Kasumi-1 (cell line): ENCODE measurements around the gene INPP5A.

ENCODE experiments used
- DNase-seq, 2 experiments: peaks; one replicate each; lab custom pipeline; 2025; lab: John Stamatoyannopoulos, UW

Gene INPP5A

DNA sequence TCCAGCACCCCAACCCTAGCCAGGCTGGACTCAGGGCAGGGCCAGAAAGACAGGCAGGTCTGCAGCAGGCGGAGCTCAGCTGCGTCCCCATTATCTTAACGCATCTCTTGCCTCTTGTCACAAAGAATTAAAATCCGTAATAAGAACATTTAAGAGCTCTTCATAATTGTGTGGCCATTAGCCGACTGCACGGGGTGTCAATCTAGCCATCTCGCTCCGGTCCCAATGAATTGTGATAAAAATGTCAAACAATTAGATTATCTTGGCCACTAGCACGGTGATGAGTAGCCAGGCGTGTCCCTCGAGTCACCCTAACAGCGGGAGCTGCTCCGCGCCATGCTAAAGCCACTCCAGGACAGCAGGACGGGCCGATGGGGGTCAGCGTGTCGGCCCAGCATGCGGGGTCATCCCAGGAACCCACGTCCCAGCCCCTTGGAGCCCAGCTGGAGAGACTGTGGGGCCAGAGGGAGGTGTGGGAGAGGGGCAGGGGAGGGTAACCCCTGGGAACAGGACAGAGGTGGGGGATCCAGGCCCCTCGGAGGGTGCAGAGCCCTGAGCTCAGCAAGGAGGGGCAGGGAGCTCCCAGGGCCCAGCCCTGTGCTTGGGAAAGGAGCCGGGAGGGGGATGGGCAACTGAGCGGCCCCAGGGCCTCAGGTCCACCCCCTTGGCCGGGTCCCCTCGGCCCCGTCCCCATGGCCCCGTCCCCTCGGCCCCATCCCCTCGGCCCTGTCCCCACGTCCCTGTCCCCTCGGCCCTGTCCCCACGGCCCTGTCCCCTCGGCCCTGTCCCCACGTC, 266.0 kb downstream of the INPP5A start:
- DNase-seq = no peak

DNA sequence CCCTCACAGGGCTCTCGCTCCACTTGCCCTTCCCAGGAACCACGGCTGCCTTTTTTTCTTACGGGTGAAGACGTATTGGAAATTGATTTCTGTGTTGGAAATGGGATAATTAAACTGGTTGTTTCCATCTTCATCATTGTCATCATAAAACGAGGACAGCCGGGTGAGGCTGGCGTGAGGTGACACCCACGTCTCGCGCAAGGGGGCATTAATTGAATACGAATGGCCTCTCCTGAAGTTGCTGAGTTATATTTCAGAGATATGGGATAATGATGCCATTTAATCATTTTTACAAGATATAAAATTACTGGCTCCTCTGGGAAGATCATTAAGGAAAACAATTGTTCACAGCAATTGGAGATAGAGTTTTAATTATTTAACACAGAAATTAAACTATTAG, 266.7 kb downstream of the INPP5A start:
- no peak for DNase-seq

DNA sequence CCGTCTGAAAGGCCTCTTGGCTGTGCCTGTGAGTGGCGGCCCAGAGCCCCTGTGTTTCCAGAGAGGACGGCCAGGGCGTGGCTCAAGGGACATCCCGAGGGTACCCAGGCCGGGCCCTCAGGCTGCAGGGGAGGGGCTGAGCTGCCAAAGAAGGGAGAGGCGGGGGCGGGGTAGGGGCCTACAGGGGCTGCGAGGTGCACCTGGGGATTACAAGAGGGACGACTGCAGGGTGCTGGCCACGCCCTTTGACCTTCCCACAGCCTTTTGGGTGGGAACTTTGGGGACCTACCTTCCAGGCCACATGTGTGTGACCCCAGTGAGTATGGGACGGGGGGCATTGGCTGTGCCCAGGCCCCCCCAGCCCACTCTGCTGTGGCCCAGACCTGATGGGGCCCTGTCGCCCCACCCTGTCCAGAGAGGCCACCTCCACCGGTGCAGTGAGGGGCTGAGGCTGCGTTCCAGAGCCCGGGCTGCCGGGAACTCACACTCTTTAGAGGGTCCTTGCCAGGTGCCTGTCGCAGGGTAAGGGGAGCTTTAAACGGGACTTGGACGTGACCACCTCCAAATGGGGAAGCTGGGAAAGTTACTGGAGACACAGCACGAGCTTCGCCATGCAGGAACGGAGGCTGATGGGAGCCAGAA, 267.3 kb downstream of the INPP5A start:
- DNase-seq = no peak

DNA sequence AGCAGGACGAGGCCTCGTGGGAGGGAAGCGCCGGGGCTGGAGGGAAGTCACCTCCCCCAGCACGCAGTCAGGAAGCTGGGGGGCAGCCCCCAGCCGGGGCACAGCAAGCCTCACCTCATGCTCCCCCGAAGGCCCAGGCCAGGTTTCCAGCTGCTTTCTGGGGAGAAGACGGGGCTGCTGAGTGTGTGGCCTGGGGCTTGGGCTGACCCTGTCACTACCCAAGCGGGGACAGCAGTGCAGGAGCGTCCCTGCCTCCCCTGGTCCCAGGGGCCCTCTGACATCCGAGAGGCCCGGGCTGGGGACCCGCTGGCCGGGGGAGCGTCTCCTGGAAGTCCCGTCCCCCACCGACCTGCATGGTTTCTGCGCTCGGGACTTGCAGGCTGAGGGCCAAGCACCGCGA, 268.0 kb downstream of the INPP5A start:
- no peak for DNase-seq

DNA sequence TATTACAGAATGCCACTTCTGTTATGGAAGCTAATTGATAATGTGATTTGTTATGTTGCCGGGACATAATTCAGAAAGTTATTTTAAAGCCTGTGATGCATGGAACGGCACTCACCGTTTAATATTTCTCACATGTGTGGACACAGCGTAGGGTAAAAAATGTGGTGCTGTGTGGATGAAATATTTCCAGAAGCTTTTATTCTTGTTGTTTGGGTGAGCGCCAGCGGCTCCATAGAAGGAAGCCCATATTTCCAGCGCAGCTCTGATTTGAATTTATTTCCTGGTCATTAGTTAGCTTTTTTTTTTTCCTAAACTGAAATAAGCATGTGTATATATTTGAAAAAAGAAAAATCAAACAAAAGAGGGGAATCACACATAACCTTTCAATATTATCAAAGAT, 268.5 kb downstream of the INPP5A start:
- no peak for DNase-seq

DNA sequence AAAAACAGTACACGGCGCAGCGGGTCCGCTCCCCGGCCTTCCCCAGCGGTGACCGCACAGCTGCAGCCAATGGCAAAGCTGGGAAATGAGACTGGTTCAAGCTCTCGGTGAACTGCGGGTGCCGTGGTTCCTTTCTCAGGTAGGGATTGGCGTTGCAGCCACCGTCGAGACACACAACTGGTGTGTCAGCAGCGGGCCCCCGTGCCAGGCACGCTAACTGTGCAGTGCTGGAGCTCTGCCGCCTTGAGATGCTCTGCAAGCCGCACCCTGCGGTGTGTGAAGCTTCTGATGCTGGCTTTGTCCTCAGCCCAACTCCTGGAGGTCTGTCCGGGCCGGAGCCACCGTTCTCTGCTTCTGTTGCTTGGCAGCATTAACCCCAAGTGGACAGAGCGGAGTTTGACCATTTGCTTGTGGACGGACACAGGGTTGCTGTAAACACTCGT, 269.0 kb downstream of the INPP5A start:
- DNase-seq = no peak

DNA sequence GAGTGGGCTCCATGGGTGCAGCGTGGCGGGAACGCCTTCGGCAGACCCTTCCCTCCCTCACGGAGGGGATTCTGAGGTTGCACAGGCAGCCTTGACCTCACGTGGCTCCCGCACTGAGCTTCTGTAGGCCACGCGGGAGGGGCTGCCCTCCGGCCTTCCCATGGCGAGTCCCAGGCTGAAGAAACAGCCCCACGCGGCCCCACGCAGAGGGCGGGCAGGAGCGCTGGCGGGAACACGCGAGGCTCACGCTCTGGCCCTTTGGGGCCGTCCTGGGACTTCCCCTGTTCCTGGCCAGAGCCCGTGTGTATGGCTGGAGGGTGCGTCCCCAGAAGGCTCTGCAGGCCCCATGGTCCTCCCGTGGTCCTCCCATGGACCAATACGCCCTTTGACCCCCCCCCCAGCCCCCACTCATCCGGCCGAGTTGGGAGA, 270.0 kb downstream of the INPP5A start:
- no peak for DNase-seq

DNA sequence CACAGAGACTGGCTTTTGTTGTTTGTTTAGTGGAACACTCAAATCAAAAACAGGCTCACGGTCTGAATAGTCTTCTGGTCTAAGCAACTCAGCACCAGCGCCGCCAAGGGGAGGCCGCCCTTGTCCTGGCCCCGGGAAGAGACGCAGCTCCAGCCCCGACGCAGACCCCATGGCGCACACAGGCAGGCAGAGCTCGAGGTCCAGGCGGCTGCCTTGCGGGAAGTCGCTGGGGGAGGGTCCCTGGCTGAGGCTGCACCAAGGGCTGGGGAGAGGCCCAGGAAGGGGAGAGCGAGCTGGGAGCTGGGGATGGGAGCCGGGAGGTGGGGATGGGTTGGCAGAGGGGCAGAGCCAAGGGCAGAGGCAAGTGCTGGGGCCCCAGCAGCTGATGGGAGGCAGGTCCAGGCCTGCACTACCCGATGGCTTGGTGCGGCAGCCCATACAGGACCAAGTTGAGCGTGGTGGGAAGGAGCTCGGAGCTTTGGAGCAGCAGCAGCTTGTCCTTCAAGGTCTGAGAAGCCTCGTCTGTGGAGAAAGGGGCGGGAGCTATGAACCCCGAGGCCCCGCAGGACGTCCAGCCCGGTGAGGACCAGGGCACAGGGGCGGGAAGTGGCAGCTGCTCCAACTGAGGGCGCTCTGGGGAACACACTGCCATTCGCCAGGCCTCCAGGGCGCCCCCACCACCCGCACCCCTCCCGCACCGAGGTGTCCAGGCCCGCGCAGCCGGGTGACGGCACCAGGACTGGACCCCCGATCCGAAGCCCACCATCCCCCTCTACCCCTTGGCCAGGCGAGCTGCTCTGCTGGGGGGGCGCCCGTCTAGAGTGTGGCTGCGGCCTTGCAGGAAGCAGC, 271.0 kb downstream of the INPP5A start:
- DNase-seq = no peak

DNA sequence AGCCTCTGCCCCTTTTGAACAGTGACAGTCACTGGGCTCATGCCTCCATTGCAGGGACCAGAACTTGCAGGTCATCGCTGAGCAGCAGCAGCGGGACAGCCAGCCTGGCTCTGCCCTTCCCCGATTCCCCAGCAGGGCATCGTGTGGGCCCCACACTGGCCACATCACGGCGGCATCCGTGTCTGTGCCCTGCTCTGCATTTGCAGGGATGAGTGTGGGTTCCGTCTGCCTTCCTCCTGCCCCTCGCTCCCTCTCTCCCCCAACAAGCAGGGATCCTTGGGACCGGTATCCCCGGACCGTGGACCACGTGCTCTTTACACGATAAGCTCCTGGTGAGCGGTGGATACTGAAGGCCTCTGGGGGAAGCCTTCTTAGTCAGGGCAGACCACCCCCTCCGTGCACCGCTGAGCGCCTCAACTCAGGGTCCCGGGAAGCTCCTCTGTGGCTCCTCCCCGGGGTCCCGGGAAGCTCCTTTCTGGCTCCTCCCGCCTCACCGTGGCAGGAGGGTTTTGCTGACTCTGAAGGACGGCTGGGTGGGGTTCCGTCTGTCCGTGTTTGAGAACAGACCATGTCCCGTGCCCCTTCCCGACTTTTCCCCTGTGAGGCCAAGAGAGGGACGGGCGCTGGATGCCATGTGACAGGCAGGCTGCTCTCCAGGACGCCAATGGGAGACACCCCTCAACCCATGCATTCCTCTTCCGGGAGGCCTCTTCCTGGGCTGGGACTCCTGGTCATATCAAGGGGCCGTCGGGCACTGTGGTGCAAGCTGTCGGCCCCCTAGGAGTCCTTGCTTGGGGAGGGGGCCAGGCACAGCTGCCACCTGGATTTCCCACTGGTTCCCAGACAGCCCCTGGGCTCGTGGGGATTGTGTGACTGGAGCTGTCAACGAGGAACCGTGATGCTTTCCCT, 271.9 kb downstream of the INPP5A start:
- no peak for DNase-seq

DNA sequence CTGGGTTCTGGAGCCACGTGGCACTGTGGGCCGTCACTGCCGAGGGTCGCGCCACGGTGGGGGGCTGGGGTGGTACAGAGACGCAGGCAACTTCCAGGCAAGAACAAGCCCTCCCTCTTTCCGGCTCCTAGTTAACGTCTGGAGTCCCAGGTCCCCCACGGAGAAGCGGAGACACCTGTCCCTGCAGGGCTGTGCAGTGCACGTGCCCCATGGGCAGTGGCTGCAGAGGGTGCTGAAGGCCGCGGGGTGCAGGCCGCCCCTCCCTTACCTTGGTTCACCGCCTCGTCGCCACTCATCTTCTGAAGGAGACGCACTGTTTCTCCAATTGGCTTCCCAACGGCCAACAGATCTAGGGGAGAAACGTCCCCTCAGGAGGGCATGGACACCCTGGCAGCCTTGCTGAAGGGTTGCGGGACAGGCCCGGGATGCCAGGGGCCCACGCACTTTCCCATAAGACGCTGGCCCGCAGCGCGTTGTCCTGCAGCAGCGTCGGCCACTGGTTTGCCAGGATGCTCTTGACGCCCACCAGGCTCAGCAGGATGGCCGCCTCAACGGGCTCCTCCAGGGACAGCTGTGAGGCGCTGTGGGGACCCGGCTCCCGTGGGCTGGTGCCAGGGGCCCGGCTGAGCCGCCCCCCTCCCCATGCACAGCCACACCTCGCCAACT, 272.7 kb downstream of the INPP5A start:
- no peak for DNase-seq

DNA sequence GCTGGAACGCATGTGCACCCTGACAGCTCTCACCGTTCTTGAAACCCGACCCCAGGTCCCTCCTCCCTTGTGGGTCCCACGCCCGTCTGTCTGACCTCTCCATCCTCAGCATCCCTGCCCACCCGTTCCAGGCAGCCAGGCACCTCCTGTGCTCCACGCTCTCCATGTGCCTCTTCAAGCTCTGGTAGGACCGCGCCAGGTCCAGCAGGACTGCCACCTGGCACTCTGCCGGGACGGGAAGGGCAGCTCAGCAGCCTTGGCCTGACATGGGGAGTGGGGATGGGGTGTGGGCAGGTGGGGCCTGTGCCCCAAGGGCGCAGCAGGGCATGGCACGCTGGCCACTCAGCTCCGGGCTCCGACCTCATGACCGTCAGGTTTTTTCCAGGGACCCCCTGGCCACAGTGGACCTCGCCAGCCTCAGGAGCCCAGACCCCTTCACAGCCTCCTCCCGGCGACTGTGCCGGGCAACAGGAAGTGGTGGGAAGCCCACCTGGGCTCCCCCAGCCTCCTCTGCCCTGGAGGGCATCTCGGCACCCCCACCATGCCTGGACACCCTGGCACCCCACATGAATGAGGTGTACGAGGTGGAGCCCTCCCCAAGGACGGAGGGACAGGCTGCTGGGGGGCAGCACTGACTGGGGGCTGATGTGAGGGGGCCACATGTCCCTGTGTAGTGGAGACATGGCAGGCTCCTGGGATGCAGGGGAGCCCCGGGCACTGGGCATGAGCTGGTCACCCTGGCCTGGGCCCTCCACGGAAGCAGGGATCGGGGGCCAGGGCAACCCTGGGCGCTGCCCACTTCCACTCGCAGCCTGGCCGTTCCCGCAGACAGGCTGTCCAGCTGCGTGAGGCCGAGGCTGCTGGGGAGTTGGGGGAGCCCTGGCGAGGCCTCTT, 273.5 kb downstream of the INPP5A start:
- no peak for DNase-seq

DNA sequence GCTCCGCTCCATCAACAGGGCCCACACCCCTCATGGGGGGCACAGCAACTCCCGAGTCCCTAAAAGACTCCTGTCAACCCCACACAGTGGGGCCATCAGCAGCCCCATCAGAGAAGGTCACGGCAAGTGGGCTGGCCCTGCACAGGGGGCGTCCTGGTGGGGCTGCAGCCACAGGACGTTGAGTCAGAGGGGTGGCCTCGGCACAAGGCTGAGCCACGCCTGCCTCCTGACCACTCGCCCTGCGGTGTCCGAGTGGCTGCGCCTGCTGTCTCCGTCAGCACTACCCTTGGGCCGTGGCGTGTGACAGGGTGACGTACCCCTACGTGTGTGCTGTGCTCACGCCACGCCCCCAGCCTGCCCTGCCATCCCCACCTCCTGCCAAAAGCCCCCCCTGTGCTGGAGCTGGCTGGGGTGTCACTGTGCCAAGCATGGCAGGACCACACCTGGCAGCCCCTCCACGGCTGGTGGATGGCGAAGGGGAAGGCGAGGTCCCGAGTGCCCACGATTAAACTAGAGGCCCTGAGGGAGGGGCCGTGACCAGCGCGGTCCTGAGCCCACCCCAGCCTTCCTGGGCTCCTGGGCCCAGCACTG, 274.4 kb downstream of the INPP5A start:
- DNase-seq = no peak

DNA sequence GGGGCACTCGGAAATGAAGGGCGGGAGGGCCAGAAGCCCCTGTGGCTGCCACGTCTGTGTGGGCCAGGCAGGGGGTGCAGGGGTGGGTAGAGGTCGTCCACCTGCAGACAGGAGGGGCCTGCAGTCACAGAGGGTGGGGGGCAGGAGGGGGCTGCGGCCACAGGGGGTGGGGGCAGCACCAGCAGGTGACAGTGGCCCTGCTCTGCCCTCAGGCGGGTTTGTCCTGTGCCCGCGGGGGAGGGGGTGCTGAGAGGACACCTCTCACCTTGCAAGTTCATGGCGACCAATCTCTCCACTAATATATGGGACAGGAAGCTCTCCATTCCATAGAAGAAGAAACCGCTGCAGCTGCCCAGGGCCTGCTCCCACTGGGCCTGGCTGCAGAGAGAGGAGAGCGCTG, 274.9 kb downstream of the INPP5A start:
- DNase-seq = no peak

DNA sequence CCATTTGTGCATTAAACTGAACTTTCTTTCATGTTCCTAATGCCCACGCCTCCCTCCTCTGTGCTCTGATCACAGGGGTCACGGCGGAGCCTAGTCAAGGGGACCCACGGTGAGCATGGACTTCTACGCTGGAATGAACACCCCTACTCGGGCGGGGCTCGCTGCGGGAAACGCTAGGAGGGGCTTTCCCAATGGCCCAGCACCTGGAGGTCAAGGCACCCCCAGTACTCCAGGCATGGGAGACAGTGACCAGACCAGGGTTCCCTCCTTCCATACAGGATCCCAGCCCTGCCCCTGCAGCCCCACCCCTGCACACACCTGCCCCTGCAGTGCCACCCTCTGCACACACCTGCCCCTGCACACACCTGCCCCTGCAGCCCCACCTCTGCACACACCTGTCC, 275.4 kb downstream of the INPP5A start:
- no peak for DNase-seq

DNA sequence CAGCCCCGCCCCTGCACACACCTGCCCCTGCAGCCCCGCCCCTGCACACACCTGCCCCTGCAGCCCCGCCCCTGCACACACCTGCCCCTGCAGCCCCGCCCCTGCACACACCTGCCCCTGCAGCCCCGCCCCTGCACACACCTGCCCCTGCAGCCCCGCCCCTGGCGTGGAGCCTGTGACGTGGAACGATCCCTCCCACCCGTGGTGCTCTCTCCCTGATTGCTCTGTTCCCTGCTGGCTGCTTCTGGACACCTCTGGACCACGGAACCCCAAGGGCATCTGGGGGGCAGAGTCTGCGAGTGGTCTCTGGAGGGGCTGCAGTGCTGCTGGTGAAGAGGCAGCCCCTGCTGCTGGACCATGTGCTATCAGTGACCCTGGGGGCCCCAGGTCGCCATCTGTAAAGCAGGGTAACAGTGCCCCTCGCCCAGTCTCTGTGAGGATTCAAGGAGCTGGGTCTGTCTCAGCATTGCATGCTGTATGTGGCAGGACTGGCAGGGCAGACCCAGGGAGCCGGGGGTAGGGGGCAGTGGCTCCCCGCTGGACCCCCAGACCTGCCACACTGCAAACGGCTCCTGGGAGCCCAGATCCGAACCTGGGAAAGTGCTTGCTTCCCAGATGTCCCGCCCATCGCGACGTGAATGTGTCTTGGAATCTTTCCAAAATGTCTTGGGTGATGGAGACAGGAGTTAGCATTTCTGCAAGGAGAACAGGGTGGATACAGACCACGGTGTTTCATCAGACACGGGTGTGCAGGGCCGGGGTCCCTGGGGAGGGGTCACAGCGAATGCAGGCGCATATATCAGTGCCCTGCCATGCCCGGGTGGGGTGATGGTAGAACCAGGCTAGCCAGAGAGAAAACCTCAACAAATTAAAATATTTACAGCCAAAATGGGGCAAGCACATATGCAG, 276.2 kb downstream of the INPP5A start:
- DNase-seq = no peak

DNA sequence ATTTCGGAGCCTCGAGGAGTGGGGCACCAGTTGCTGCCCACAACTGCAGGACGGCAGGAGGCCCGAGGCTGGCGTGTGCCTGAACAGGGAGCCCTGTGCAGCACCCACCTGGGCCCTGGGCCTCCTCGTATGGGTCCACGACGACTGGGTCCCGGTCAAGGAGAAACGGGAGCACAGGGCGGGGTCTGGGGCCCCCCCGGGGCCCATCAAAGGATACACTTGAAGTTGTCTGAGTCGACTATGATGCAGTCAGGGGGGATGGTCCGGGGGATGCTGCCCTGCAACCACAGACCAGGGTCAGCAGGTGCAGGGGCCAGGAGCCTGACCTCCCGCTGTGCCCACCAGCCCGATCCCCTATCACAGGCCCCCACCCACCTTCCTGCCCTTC, 276.9 kb downstream of the INPP5A start:
- DNase-seq = no peak

DNA sequence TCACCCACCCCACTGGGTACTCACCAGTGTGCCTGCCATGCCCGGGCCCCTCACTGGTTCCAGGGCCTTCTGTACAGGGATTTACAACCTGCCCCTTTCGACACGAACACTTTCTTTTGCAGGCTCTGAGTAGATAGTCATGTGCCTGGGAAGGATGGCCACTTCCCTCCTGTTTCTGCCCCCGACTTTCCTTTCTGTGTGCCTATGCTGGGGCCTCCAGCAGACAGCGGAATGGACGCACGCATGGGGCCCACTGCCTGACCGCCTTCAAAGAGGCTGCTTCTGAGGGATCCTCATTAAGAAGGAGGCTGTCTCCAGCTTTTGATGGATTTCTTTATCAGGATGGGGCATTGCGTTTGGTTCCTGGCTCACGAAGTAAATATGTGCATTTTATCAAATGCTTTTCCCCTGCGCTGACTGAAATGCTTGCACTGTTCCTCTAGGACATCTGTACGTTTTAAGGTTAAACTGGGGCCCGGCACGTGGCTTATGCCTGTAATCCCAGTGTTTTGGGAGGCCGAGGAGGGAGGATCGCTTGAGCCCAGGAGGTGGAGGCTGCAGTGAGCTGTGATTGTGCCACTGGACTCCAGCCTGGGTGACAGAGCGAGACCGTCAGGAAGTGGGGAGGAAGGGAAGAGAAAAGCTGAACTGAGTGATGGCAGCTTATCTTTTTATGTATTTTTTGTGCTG, 277.7 kb downstream of the INPP5A start:
- no peak for DNase-seq

DNA sequence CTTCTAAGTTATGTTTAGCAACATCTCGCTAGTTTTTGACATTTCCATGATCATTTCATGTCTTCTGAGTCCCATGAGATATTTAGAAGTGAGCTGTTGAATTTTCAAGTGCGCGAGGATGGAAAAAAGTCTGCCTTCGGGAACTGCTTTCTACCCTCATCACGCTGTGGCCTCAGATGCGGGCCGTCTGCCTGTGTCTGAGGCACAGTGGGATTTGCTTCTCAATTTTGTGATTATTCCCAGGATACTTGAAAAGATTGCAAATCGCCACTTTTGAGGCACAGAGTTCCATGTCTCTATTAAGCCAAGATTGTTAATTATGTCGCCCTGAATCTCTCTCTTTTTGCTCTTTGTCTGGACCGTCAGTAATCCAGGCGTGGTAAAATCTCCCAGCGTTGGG, 279.1 kb downstream of the INPP5A start:
- DNase-seq = no peak
